Measurements from ENCODE around the gene FXYD2.
A peak's percentile ranks its signal among the peaks of the same experiment; 100 is the strongest.

Gene FXYD2

GRCh38 chr11:117795638-117796455, 28.7 kb downstream of the FXYD2 start:
- DNase-seq: peak; percentile 44

GRCh38 chr11:117794772-117795629, 29.5 kb downstream of the FXYD2 start:
- DNase-seq: no peak

- no peak for DNase-seq
Measured at GRCh38 chr11:117794135-117794534, 30.4 kb downstream of the FXYD2 start.

GRCh38 chr11:117793583-117793982, 31.0 kb downstream of the FXYD2 start:
- no peak for DNase-seq

- no peak for DNase-seq
Measured at GRCh38 chr11:117792992-117793391, 31.6 kb downstream of the FXYD2 start.

GRCh38 chr11:117792241-117792640, 32.3 kb downstream of the FXYD2 start:
- DNase-seq: no peak

- DNase-seq: no peak
Measured at GRCh38 chr11:117790279-117790678, 34.3 kb downstream of the FXYD2 start.

- no peak for DNase-seq
Measured at GRCh38 chr11:117789241-117789640, 35.3 kb downstream of the FXYD2 start.

- DNase-seq: no peak
Measured at GRCh38 chr11:117786135-117786870, 38.2 kb downstream of the FXYD2 start.

GRCh38 chr11:117782101-117782500, 42.4 kb downstream of the FXYD2 start:
- DNase-seq: no peak

GRCh38 chr11:117781627-117782026, 42.9 kb downstream of the FXYD2 start:
- DNase-seq: no peak

GRCh38 chr11:117780456-117780855, 44.1 kb downstream of the FXYD2 start:
- DNase-seq: no peak

- DNase-seq: no peak
Measured at GRCh38 chr11:117774553-117774952, 50.0 kb downstream of the FXYD2 start.

- DNase-seq: no peak
Measured at GRCh38 chr11:117772360-117772759, 52.2 kb downstream of the FXYD2 start.

- no peak for DNase-seq
Measured at GRCh38 chr11:117771841-117772240, 52.7 kb downstream of the FXYD2 start.

GRCh38 chr11:117771197-117771596, 53.3 kb downstream of the FXYD2 start:
- DNase-seq: no peak

GRCh38 chr11:117770061-117770460, 54.5 kb downstream of the FXYD2 start:
- no peak for DNase-seq

All from NCI-H1105 (cell line).